H1 (cell line): ENCODE data around the gene NDUFS7. TPM values are rescaled to one million over a fixed set of nuclear protein-coding genes. Genes with fewer than 3 reads are reported as not detected.

ENCODE experiments used
- CTCF ChIA-PET: fragments of 300-600 bp; sonication (Branson Sonifier 250); formaldehyde crosslinking; loops from one replicate; lab custom pipeline; 2021; ENCODE audit not compliant: partially characterized antibody; lab: Charles Lee
- POLR2A ChIA-PET: fragments of 300-600 bp; sonication (Branson Sonifier 250); formaldehyde crosslinking; loops from one replicate; lab custom pipeline; 2021; ENCODE audit warnings: inconsistent platforms; ENCODE audit not compliant: partially characterized antibody; lab: Charles Lee
- DNase-seq, 2 experiments: peaks; one replicate each; pipeline versions ENCODE4 v3.0.0 to v3.0.0-alpha.2; 2010 to 2022; ENCODE audit warnings: low spot score in 2 of 2, low read depth in 1 of 2, mixed read lengths in 1 of 2
- FAIRE-seq: peaks from 2 replicates; lab custom pipeline; 2011; peaks lifted over from hg19 to GRCh38; lab: Jason Lieb, UNC
- H2AFZ ChIP-seq: 2 replicates; pipeline ENCODE4 v1.8.1; 2012; ENCODE audit warnings: low read length, inconsistent platforms
- H2AK5ac ChIP-seq: 2 replicates; pipeline ENCODE4 v1.6.1; 2013; ENCODE audit warnings: low read depth, low read length
- H2BK120ac ChIP-seq: replicated peaks from 2 replicates; pipeline ENCODE3; 2013; ENCODE audit warnings: low read depth, low read length, inconsistent platforms
- H2BK12ac ChIP-seq: 2 replicates; pipeline ENCODE4 v1.6.1; 2013; ENCODE audit warnings: low read depth, low read length
- H2BK15ac ChIP-seq: 2 replicates; pipeline ENCODE4 v1.6.1; 2013; ENCODE audit warnings: low read length
- H2BK20ac ChIP-seq: 2 replicates; pipeline ENCODE4 v1.6.1; 2013; ENCODE audit warnings: low read length
- H2BK5ac ChIP-seq: 2 replicates; pipeline ENCODE4 v1.6.1; 2013; ENCODE audit warnings: low read depth, low read length
- H3K14ac ChIP-seq: 2 replicates; pipeline ENCODE4 v1.6.1; 2013; ENCODE audit warnings: inconsistent platforms; ENCODE audit not compliant: insufficient read length
- H3K18ac ChIP-seq: 2 replicates; pipeline ENCODE4 v1.6.1; 2013; ENCODE audit warnings: low read length; ENCODE audit errors: extremely low read depth
- H3K23ac ChIP-seq: 2 replicates; pipeline ENCODE4 v1.6.1; 2013; ENCODE audit warnings: inconsistent platforms; ENCODE audit not compliant: insufficient read length
- H3K23me2 ChIP-seq: 2 replicates; pipeline ENCODE4 v1.6.1; 2013; ENCODE audit warnings: low read depth, low read length
- H3K27ac ChIP-seq: 2 replicates; pipeline ENCODE4 v1.6.1; 2011; ENCODE audit warnings: low read depth, low read length, inconsistent platforms
- H3K27me3 ChIP-seq, 4 experiments: replicated peaks in 1 of 4; 1 replicate in 1 of 4; 2 replicates in 3 of 4; pipeline versions ENCODE4 v1.6.1 to v1.8.1; 2011 to 2013; ENCODE audit warnings: low read length in 3 of 4, mild to moderate bottlenecking in 3 of 4, inconsistent platforms in 2 of 4, mixed read lengths in 2 of 4, moderate library complexity in 1 of 4; ENCODE audit not compliant: control insufficient read depth in 3 of 4, insufficient read depth in 3 of 4; ENCODE audit errors: extremely low read depth in 1 of 4
- H3K36me3 ChIP-seq, 4 experiments: 2 replicates each; pipeline versions ENCODE4 v1.6.1 to v1.8.1; 2011 to 2013; ENCODE audit warnings: mild to moderate bottlenecking in 4 of 4, low read length in 3 of 4, moderate library complexity in 2 of 4, control low read depth in 1 of 4, inconsistent platforms in 1 of 4; ENCODE audit not compliant: insufficient read depth in 4 of 4, control insufficient read depth in 2 of 4
- H3K4ac ChIP-seq: replicated peaks from 2 replicates; pipeline ENCODE3; 2013; ENCODE audit warnings: low read length, low read depth, mixed read lengths, inconsistent platforms; ENCODE audit not compliant: insufficient read length
- H3K4me1 ChIP-seq, 4 experiments: replicated peaks in 1 of 4; 1 replicate in 1 of 4; 2 replicates in 3 of 4; pipeline versions ENCODE4 v1.6.1 to v1.8.1; 2011 to 2013; ENCODE audit warnings: low read length in 3 of 4, inconsistent platforms in 2 of 4, mixed read lengths in 1 of 4; ENCODE audit not compliant: insufficient read depth in 4 of 4, control insufficient read depth in 3 of 4
- H3K4me2 ChIP-seq, 2 experiments: 2 replicates each; pipeline versions ENCODE4 v1.6.1 to v1.8.1; 2011 to 2013; ENCODE audit warnings: low read depth in 2 of 2, low read length in 2 of 2, control low read depth in 1 of 2, inconsistent platforms in 1 of 2, mild to moderate bottlenecking in 1 of 2; ENCODE audit not compliant: insufficient read depth in 1 of 2
- H3K4me3 ChIP-seq, 4 experiments: fragments of 200-600, 300-600 bp in 1 of 4; sonication (generic), shearing (Covaris generic), sonication (Bioruptor Twin) in 1 of 4; 2 replicates each; pipeline versions ENCODE4 v1.5.1 to v1.8.1; 2011 to 2016; ENCODE audit warnings: low read length in 4 of 4, low read depth in 3 of 4, control low read depth in 2 of 4, inconsistent platforms in 2 of 4, mild to moderate bottlenecking in 2 of 4, mixed read lengths in 1 of 4, moderate library complexity in 1 of 4; ENCODE audit not compliant: insufficient read depth in 2 of 4; ENCODE audit errors: extremely low read depth in 1 of 4
- H3K56ac ChIP-seq: replicated peaks from 2 replicates; pipeline ENCODE3; 2013; ENCODE audit warnings: low read depth, mild to moderate bottlenecking, mixed read lengths, low read length, inconsistent platforms; ENCODE audit not compliant: insufficient read length
- H3K79me1 ChIP-seq: 2 replicates; pipeline ENCODE4 v1.6.1; 2013; ENCODE audit warnings: low read depth, low read length, control low read depth
- H3K79me2 ChIP-seq, 2 experiments: 2 replicates each; pipeline versions ENCODE4 v1.6.1 to v1.8.1; 2012 to 2013; ENCODE audit warnings: low read length in 2 of 2, mild to moderate bottlenecking in 2 of 2, inconsistent platforms in 1 of 2; ENCODE audit not compliant: insufficient read depth in 2 of 2, control insufficient read depth in 1 of 2
- H3K9ac ChIP-seq, 4 experiments: replicated peaks in 1 of 4; 1 replicate in 1 of 4; 2 replicates in 3 of 4; pipeline versions ENCODE4 v1.6.1 to v1.8.1; 2011 to 2013; ENCODE audit warnings: low read depth in 3 of 4, low read length in 3 of 4, control low read depth in 2 of 4, mild to moderate bottlenecking in 2 of 4, moderate library complexity in 2 of 4, inconsistent platforms in 1 of 4; ENCODE audit errors: extremely low read depth in 1 of 4
- H3K9me3 ChIP-seq, 2 experiments: 2 replicates each; pipeline versions ENCODE4 v1.6.1 to v1.8.1; 2012 to 2013; ENCODE audit warnings: mild to moderate bottlenecking in 2 of 2, moderate library complexity in 2 of 2, control low read depth in 1 of 2, inconsistent platforms in 1 of 2, low read depth in 1 of 2, low read length in 1 of 2, mixed read lengths in 1 of 2; ENCODE audit not compliant: insufficient read depth in 2 of 2
- H4K20me1 ChIP-seq, 2 experiments: replicated peaks in 1 of 2; 2 replicates each; pipeline versions ENCODE3 to v1.8.1; 2011 to 2013; ENCODE audit warnings: inconsistent platforms in 2 of 2, low read length in 2 of 2, mild to moderate bottlenecking in 1 of 2; ENCODE audit not compliant: insufficient read depth in 2 of 2, control insufficient read depth in 1 of 2
- H4K5ac ChIP-seq: 2 replicates; pipeline ENCODE4 v1.6.1; 2013; ENCODE audit warnings: low read length, low read depth, mixed read lengths, inconsistent platforms; ENCODE audit not compliant: insufficient read length
- H4K8ac ChIP-seq: 2 replicates; pipeline ENCODE4 v1.8.0; 2013; ENCODE audit warnings: mild to moderate bottlenecking, moderate library complexity, low read length, inconsistent platforms; ENCODE audit not compliant: insufficient read depth; ENCODE audit errors: extremely low read depth
- H4K91ac ChIP-seq: replicated peaks from 2 replicates; pipeline ENCODE3; 2013; ENCODE audit warnings: low read length, mixed read lengths, inconsistent platforms; ENCODE audit not compliant: insufficient read length
- BACH1 ChIP-seq: IDR thresholded peaks from 2 replicates; pipeline ENCODE4 v1.6.1; 2012; ENCODE audit warnings: low read length, improper control_type of control experiment
- EZH2 ChIP-seq: fragments of 200-600 bp; sonication (generic); IDR thresholded peaks from 2 replicates; pipeline ENCODE4 v1.7.1; 2012; ENCODE audit warnings: low read depth, mild to moderate bottlenecking, moderate library complexity, low read length, inconsistent platforms; ENCODE audit not compliant: severe bottlenecking
- HDAC6 ChIP-seq: IDR thresholded peaks from one replicate; pipeline ENCODE4 v1.7.1; 2012; ENCODE audit warnings: low read depth, mild to moderate bottlenecking, inconsistent platforms, low read length, moderate library complexity
- KDM5A ChIP-seq: fragments of 200-600 bp; IDR thresholded peaks from 2 replicates; pipeline ENCODE4 v1.7.1; 2012; ENCODE audit warnings: mild to moderate bottlenecking, low read length, inconsistent platforms, mixed read lengths
- NANOG ChIP-seq: IDR thresholded peaks from 2 replicates; pipeline ENCODE4 v1.6.1; 2011; ENCODE audit warnings: low read length, low read depth, mild to moderate bottlenecking, inconsistent platforms; ENCODE audit not compliant: insufficient read depth, poor library complexity, severe bottlenecking
- NRF1 ChIP-seq: IDR thresholded peaks from 2 replicates; pipeline ENCODE4 v1.6.1; 2011; ENCODE audit warnings: mild to moderate bottlenecking, low read depth, low read length, improper control_type of control experiment
- POU5F1 ChIP-seq: IDR thresholded peaks from 2 replicates; pipeline ENCODE4 v1.6.1; 2011; ENCODE audit warnings: low read depth, mild to moderate bottlenecking, low read length, moderate library complexity
- RAD21 ChIP-seq, 2 experiments: IDR thresholded peaks in 1 of 2; conservative IDR thresholded peaks in 1 of 2; 2 replicates each; pipeline ENCODE4 v1.6.1; 2011; ENCODE audit warnings: low read depth in 2 of 2, low read length in 2 of 2, improper control_type of control experiment in 1 of 2, inconsistent platforms in 1 of 2, mild to moderate bottlenecking in 1 of 2, moderate library complexity in 1 of 2
- RBBP5 ChIP-seq: IDR thresholded peaks from 2 replicates; pipeline ENCODE4 v1.7.1; 2012; ENCODE audit warnings: low read depth, mild to moderate bottlenecking, inconsistent platforms, low read length, moderate library complexity, borderline replicate concordance
- SP1 ChIP-seq: IDR thresholded peaks from 2 replicates; pipeline ENCODE4 v1.6.1; 2011; ENCODE audit warnings: low read depth, low read length
- SRF ChIP-seq: IDR thresholded peaks from 2 replicates; pipeline ENCODE4 v1.6.1; 2011; ENCODE audit warnings: mild to moderate bottlenecking, low read depth, low read length, moderate library complexity
- ZNF274 ChIP-seq: IDR thresholded peaks from 2 replicates; pipeline ENCODE4 v1.7.0; 2012; ENCODE audit warnings: low read length, borderline replicate concordance; ENCODE audit errors: extremely low read depth
- WGBS, 2 experiments: shearing (Covaris generic) in 1 of 2; methylation state at CpG; one replicate each; pipeline versions ENCODE4 v1.1.6 to v1.1.7; 2013 to 2015; ENCODE audit warnings: low lambda C conversion rate in 2 of 2, mixed read lengths in 2 of 2, inconsistent platforms in 1 of 2, low coverage in 1 of 2, missing lambda C conversion rate in 1 of 2; ENCODE audit not compliant: insufficient replicate concordance in 2 of 2, insufficient coverage in 1 of 2, insufficient read length in 1 of 2; ENCODE audit errors: extremely low coverage in 1 of 2, missing lambda C conversion rate in 1 of 2; 5-methylcytosine and 5-hydroxymethylcytosine counted together
- polyA plus RNA-seq, 7 experiments: library from polyadenylated mRNA; depleted of rRNA in 3 of 7; stranded (reverse) in 5 of 7; unstranded in 2 of 7; fragments of >200 nt in 5 of 7; fragments of 200-250 nt in 2 of 7; gene quantifications; 1 replicate in 5 of 7; 2 replicates in 1 of 7; 4 replicates in 1 of 7; pipeline versions ENCODE4 v1.2.1 to v1.2.3, GENCODE V29; 2011 to 2013; ENCODE audit warnings: missing spikeins in 2 of 7, mixed read lengths in 2 of 7
- total RNA-seq: library from RNA; stranded (reverse); fragmentation: NEBNext Ultra II Directional; extraction: Animal tissue kit (Norgen Biotek cat#: 25700); gene quantifications from 2 replicates; pipeline ENCODE4 v1.2.1, GENCODE V29; 2021

NDUFS7 gene
- total and polyA plus RNA-seq, 2 of the 8 experiments (the other 6 are each of a cell fraction or from before 2014, with no cell fraction given), result 78.1 to 309 TPM

GRCh38 chr19:1377965-1378785 lies 5.5 kb upstream of the NDUFS7 start:
- H3K36me3 ChIP-seq, result peaks cover 4 to 26% (median 10%) of the 10 kb centered on the region in 4 experiments; a peak in 6 of 8 replicates
- no peak overlapping the region for H3K14ac ChIP-seq
- no peak overlapping the region for H2BK12ac ChIP-seq
- TF ChIP-seq NRF1 (no peak), POU5F1 (no peak), EZH2 (no peak), RBBP5 (no peak), KDM5A (no peak), SRF (no peak), SP1 (no peak), HDAC6 (no peak), RAD21 (IDR thresholded peaks at IDR 0.05 in 1 of 2, conservative IDR thresholded peaks at IDR 0.05 in 1 of 2; ENCODE audit: low read depth in 2 of 2, low read length in 2 of 2) (no peak; a peak in 1 of 4 replicates), ZNF274 (no peak), NANOG (no peak), BACH1 (no peak)
- H3K56ac ChIP-seq, result no peak overlapping the region
- no peak for FAIRE-seq
- H4K8ac ChIP-seq, result peak overlapping the region; percentile 62
- no peaks in the 10 kb centered on the region for H3K79me1 ChIP-seq
- no peak overlapping the region for H4K91ac ChIP-seq
- no peak overlapping the region for H3K23ac ChIP-seq
- no peaks in the 10 kb centered on the region for H3K9me3 ChIP-seq
- no peak overlapping the region for H2BK15ac ChIP-seq
- no peak overlapping the region for H3K27ac ChIP-seq
- no peak overlapping the region for H2BK20ac ChIP-seq
- no peak overlapping the region for H2BK5ac ChIP-seq
- no peaks in the 10 kb centered on the region for H3K23me2 ChIP-seq
- H2AFZ ChIP-seq, result no peak overlapping the region
- H3K4me1 ChIP-seq, result peaks cover 0 to 5% (median 3%) of the 10 kb centered on the region in 4 experiments; a peak in 2 of 7 replicates
- WGBS, 2 experiments, result 93% methylated on average over 31 of the region's 33 CpGs; no CpG with 5 or more reads in 1 of the 2 experiments
- H3K79me2 ChIP-seq, result no peaks in the 10 kb centered on the region
- DNase-seq, result no peak
- peaks cover 0 to 6% of the 10 kb centered on the region in 2 experiments for H4K20me1 ChIP-seq
- ChIA-PET CTCF (interaction anchor here (0.7 kb wide), 1 partner anchor 78 kb away, joined by 3 read pairs; no protein-coding TSS in a partner anchor), POLR2A (interaction anchor here (0.6 to 1.4 kb wide), 2 partner anchors 14 to 215 kb away, joined by 3 read pairs; partner anchors contain the start of gene MBD3)
- no peak overlapping the region for H3K4me2 ChIP-seq
- H4K5ac ChIP-seq, result no peak overlapping the region
- no peaks in the 10 kb centered on the region for H3K27me3 ChIP-seq
- no peak overlapping the region for H3K4ac ChIP-seq
- H3K18ac ChIP-seq, result no peak overlapping the region
- H2AK5ac ChIP-seq, result no peak overlapping the region
- no peak overlapping the region for H2BK120ac ChIP-seq
- H3K4me3 ChIP-seq, result no peak overlapping the region
- H3K9ac ChIP-seq, result no peak overlapping the region
